Measurements from ENCODE around the gene SNX9.
A peak's percentile ranks its signal among the peaks of the same experiment; 100 is the strongest.

The SNX9 gene

GRCh38 chr6:157804448-157805327, 18.4 kb upstream of the SNX9 start:
- DNase-seq = no peak

GRCh38 chr6:157806131-157806855, 16.8 kb upstream of the SNX9 start:
- no peak for DNase-seq

- no peak for DNase-seq
Observed at GRCh38 chr6:157806856-157807215, 16.2 kb upstream of the SNX9 start.

GRCh38 chr6:157808405-157808950, 14.6 kb upstream of the SNX9 start:
- no peak for DNase-seq

- DNase-seq = no peak
Observed at GRCh38 chr6:157809613-157810012, 13.4 kb upstream of the SNX9 start.

- DNase-seq = no peak
Observed at GRCh38 chr6:157811137-157811475, 11.9 kb upstream of the SNX9 start.

- no peak for DNase-seq
Observed at GRCh38 chr6:157811476-157812173, 11.4 kb upstream of the SNX9 start.

GRCh38 chr6:157812425-157813171, 10.4 kb upstream of the SNX9 start:
- no peak for DNase-seq

- DNase-seq = no peak
Observed at GRCh38 chr6:157813191-157813590, 9.9 kb upstream of the SNX9 start.

- peak; percentile 69 for DNase-seq
Observed at GRCh38 chr6:157813750-157814455, 9.1 kb upstream of the SNX9 start.

GRCh38 chr6:157814883-157815282, 8.2 kb upstream of the SNX9 start:
- no peak for DNase-seq

- DNase-seq = no peak
Observed at GRCh38 chr6:157821342-157822033, 1.6 kb upstream of the SNX9 start.

GRCh38 chr6:157822245-157823000, 623 bp upstream of the SNX9 start:
- DNase-seq = no peak

- DNase-seq = peak; percentile 49
Observed at GRCh38 chr6:157823528-157824370, 703 bp downstream of the SNX9 start.

- DNase-seq = peak; percentile 52
Observed at GRCh38 chr6:157825243-157825904, 2.3 kb downstream of the SNX9 start.

GRCh38 chr6:157830354-157831017, 7.4 kb downstream of the SNX9 start:
- no peak for DNase-seq

- DNase-seq = no peak
Observed at GRCh38 chr6:157831018-157831369, 7.9 kb downstream of the SNX9 start.

- no peak for DNase-seq
Observed at GRCh38 chr6:157831424-157832249, 8.6 kb downstream of the SNX9 start.

Measured in fibroblast of upper back skin (primary cell).